Natural killer cell treated with Interleukin-12 subunit alpha and Interleukin-12 subunit beta and Interleukin-15 and Interleukin-18, amount 100 ng/mL, for 72 hours (primary cell): ENCODE results near the gene CD226. TPM values are rescaled to one million over a fixed set of nuclear protein-coding genes. Genes with fewer than 3 reads are reported as not detected.
A peak's percentile ranks its signal among the peaks of the same experiment; 100 is the strongest.
"Not testable (repeated sequence)": the region's sequence is repeated elsewhere in the genome, so short reads cannot be mapped to it uniquely, and the experiment has no call there.

Experiments used
- ATAC-seq, 2 donors: fragments of 150-1000 bp; cut with Tn5 transposase in 1 of 2; sonication (Bioruptor Pico), chemical (Tn5 transposase) in 1 of 2; 2 replicates each; pipeline ENCODE4 v1.10.0; 2021
- DNase-seq: peaks from one replicate; pipeline ENCODE4 v3.0.0; 2022; ENCODE audit warnings: low spot score
- H3K27ac Mint-ChIP-seq, 2 donors: 1 replicate in 1 of 2; 2 replicates in 1 of 2; pipeline ENCODE4 v1.8.0; 2022; ENCODE audit warnings: mixed read lengths in 2 of 2, mild to moderate bottlenecking in 1 of 2, moderate library complexity in 1 of 2
- H3K27me3 Mint-ChIP-seq, 2 donors: 1 replicate in 1 of 2; 2 replicates in 1 of 2; pipeline ENCODE4 v1.8.0; 2022; ENCODE audit warnings: mixed read lengths in 2 of 2
- H3K36me3 Mint-ChIP-seq: one replicate; pipeline ENCODE4 v1.8.0; 2022; ENCODE audit warnings: mixed read lengths
- H3K4me1 Mint-ChIP-seq, 2 donors: 1 replicate in 1 of 2; 2 replicates in 1 of 2; pipeline ENCODE4 v1.8.0; 2022; ENCODE audit warnings: low read depth in 2 of 2, mixed read lengths in 2 of 2, mild to moderate bottlenecking in 1 of 2
- H3K4me3 Mint-ChIP-seq: one replicate; pipeline ENCODE4 v1.8.0; 2022; ENCODE audit warnings: mixed read lengths
- H3K9me3 Mint-ChIP-seq: 2 replicates; pipeline ENCODE4 v1.8.0; 2022; ENCODE audit warnings: mixed read lengths
- total RNA-seq, 2 donors: library from RNA; stranded (reverse); gene quantifications; one replicate each; pipeline ENCODE4 v1.2.3, GENCODE V29; 2022

CD226 gene
- total RNA-seq, 2 donors from 2014 or later, result 153 to 181 TPM

- H3K27me3 Mint-ChIP-seq, result no peaks in the 10 kb centered on the region
- peaks cover 0 to 10% of the 10 kb centered on the region in 2 donors for H3K4me1 Mint-ChIP-seq
- H3K27ac Mint-ChIP-seq, result no peak overlapping the region
- H3K4me3 Mint-ChIP-seq, result no peak overlapping the region
- no peaks in the 10 kb centered on the region for H3K9me3 Mint-ChIP-seq
- H3K36me3 Mint-ChIP-seq, result peaks cover 19% of the 10 kb centered on the region
- DNase-seq (no peak), ATAC-seq (no peak)
Measured at GRCh38 chr18:69838003-69838402, 109.7 kb downstream of the CD226 start.

GRCh38 chr18:69834980-69835379 lies 112.7 kb downstream of the CD226 start:
- H3K4me1 Mint-ChIP-seq, H3K9me3 Mint-ChIP-seq, H3K4me3 Mint-ChIP-seq, DNase-seq, ATAC-seq, H3K27me3 Mint-ChIP-seq, H3K27ac Mint-ChIP-seq: not testable (repeated sequence)
- peaks cover 45% of the 10 kb centered on the region for H3K36me3 Mint-ChIP-seq

- DNase-seq (no peak), ATAC-seq (no peak)
- Mint-ChIP-seq H3K36me3 (peaks cover 52% of the 10 kb centered on the region), H3K27me3 (no peaks in the 10 kb centered on the region), H3K9me3 (no peaks in the 10 kb centered on the region), H3K27ac (no peak overlapping the region), H3K4me3 (no peak overlapping the region), H3K4me1 (no peaks in the 10 kb centered on the region)
Measured at GRCh38 chr18:69830189-69830588, 117.5 kb downstream of the CD226 start.

- Mint-ChIP-seq H3K27me3 (no peaks in the 10 kb centered on the region), H3K9me3 (no peaks in the 10 kb centered on the region), H3K4me1 (peaks cover 4 to 8% of the 10 kb centered on the region in 2 donors), H3K4me3 (no peak overlapping the region), H3K36me3 (peaks cover 22% of the 10 kb centered on the region), H3K27ac (no peak overlapping the region)
- ATAC-seq (no peak), DNase-seq (no peak)
Measured at GRCh38 chr18:69820538-69820937, 127.1 kb downstream of the CD226 start.

GRCh38 chr18:69819460-69819859 lies 128.2 kb downstream of the CD226 start:
- DNase-seq, result no peak
- Mint-ChIP-seq H3K36me3 (peaks cover 23% of the 10 kb centered on the region), H3K27me3 (no peaks in the 10 kb centered on the region), H3K4me3 (no peak overlapping the region), H3K9me3 (no peaks in the 10 kb centered on the region), H3K4me1 (peaks cover 4 to 8% of the 10 kb centered on the region in 2 donors), H3K27ac (no peak overlapping the region)
- ATAC-seq, result no peak

- peaks cover 23% of the 10 kb centered on the region for H3K36me3 Mint-ChIP-seq
- no peaks in the 10 kb centered on the region for H3K27me3 Mint-ChIP-seq
- DNase-seq, result no peak
- H3K27ac Mint-ChIP-seq, result no peak overlapping the region
- H3K9me3 Mint-ChIP-seq, result no peaks in the 10 kb centered on the region
- no peak overlapping the region for H3K4me3 Mint-ChIP-seq
- H3K4me1 Mint-ChIP-seq, result peaks cover 4 to 8% of the 10 kb centered on the region in 2 donors
- no peak for ATAC-seq
Measured at GRCh38 chr18:69817335-69817940, 130.2 kb downstream of the CD226 start.

- peaks cover 31% of the 10 kb centered on the region for H3K36me3 Mint-ChIP-seq
- peaks cover 12 to 13% of the 10 kb centered on the region in 2 donors for H3K4me1 Mint-ChIP-seq
- no peak overlapping the region for H3K27ac Mint-ChIP-seq
- ATAC-seq (no peak), DNase-seq (no peak)
- H3K9me3 Mint-ChIP-seq, result peaks cover 2% of the 10 kb centered on the region
- H3K27me3 Mint-ChIP-seq, result no peaks in the 10 kb centered on the region
- H3K4me3 Mint-ChIP-seq, result no peak overlapping the region
Measured at GRCh38 chr18:69814861-69815385, 132.8 kb downstream of the CD226 start.

- Mint-ChIP-seq H3K27ac (no peak overlapping the region), H3K4me1 (peaks cover 12 to 14% of the 10 kb centered on the region in 2 donors), H3K9me3 (peaks cover 2% of the 10 kb centered on the region), H3K36me3 (peaks cover 30% of the 10 kb centered on the region), H3K27me3 (no peaks in the 10 kb centered on the region), H3K4me3 (no peak overlapping the region)
- DNase-seq (no peak), ATAC-seq (no peak)
Measured at GRCh38 chr18:69813559-69813958, 134.1 kb downstream of the CD226 start.

- Mint-ChIP-seq H3K4me1 (peaks cover 6 to 22% of the 10 kb centered on the region in 2 donors), H3K36me3 (peaks cover 26% of the 10 kb centered on the region), H3K4me3 (no peak overlapping the region), H3K27me3 (no peaks in the 10 kb centered on the region), H3K9me3 (peaks cover 2% of the 10 kb centered on the region), H3K27ac (peak overlapping the region in 1 of 2 donors; percentile 4)
- DNase-seq (no peak), ATAC-seq (no peak)
Measured at GRCh38 chr18:69808399-69808798, 139.3 kb downstream of the CD226 start.

GRCh38 chr18:69804776-69805501 lies 142.7 kb downstream of the CD226 start:
- H3K4me3 Mint-ChIP-seq, result no peak overlapping the region
- no peaks in the 10 kb centered on the region for H3K9me3 Mint-ChIP-seq
- DNase-seq (no peak), ATAC-seq (no peak)
- H3K4me1 Mint-ChIP-seq, result peaks cover 1 to 13% of the 10 kb centered on the region in 2 donors
- no peaks in the 10 kb centered on the region for H3K27me3 Mint-ChIP-seq
- peaks cover 9% of the 10 kb centered on the region for H3K36me3 Mint-ChIP-seq
- H3K27ac Mint-ChIP-seq, result no peak overlapping the region
